Measurements from ENCODE around the gene CDYL2.
A peak's percentile ranks its signal among the peaks of the same experiment; 100 is the strongest.

The CDYL2 gene

GRCh38 chr16:80628254-80628653 lies 176.1 kb downstream of the CDYL2 start:
- H3K9ac ChIP-seq (ENCODE audit: low read length): no peak overlapping the region
- H3K18ac ChIP-seq (ENCODE audit: low read length): no peak overlapping the region
- no peak overlapping the region for H4K12ac ChIP-seq (ENCODE audit: low read depth, low read length)
- DNase-seq: no peak
- H3K27me3 ChIP-seq (ENCODE audit: insufficient read depth, low read length): no peaks in the 10 kb centered on the region
- no peak overlapping the region for H3K4me2 ChIP-seq (ENCODE audit: low read length)
- H3K36me3 ChIP-seq (ENCODE audit: control insufficient read depth in 1 of 2, insufficient read depth in 2 of 2, low read length in 2 of 2): no peaks in the 10 kb centered on the region
- no peak overlapping the region for H4K8ac ChIP-seq (ENCODE audit: low read depth, low read length)
- whole genome bisulfite sequencing (ENCODE audit: extremely low coverage, insufficient coverage, insufficient read length): no CpG with 5 or more reads among the region's 3 CpGs
- H3K9me3 ChIP-seq (ENCODE audit: insufficient read depth, low read depth, low read length): peaks cover 15% of the 10 kb centered on the region
- H2AK5ac ChIP-seq (ENCODE audit: low read length): no peak overlapping the region
- no peak overlapping the region for H2BK5ac ChIP-seq (ENCODE audit: low read depth, low read length, poor library complexity)
- no peaks in the 10 kb centered on the region for H3K79me2 ChIP-seq (ENCODE audit: control insufficient read depth, insufficient read depth, low read length, poor library complexity)
- no peaks in the 10 kb centered on the region for H3K79me1 ChIP-seq (ENCODE audit: low read length)
- H3K23ac ChIP-seq (ENCODE audit: low read length): no peak overlapping the region
- no peak overlapping the region for H3K14ac ChIP-seq (ENCODE audit: low read length)
- H3K4ac ChIP-seq (ENCODE audit: low read depth, low read length): no peak overlapping the region
- H4K91ac ChIP-seq (ENCODE audit: low read depth, low read length): no peak overlapping the region
- no peaks in the 10 kb centered on the region for H3K4me1 ChIP-seq (ENCODE audit: control insufficient read depth in 1 of 2, insufficient read depth in 2 of 2, low read length in 2 of 2)
- no peak overlapping the region for H3K4me3 ChIP-seq (ENCODE audit: low read depth, low read length)
- no peak overlapping the region for H2BK12ac ChIP-seq (ENCODE audit: low read length)
- no peak overlapping the region for H2AFZ ChIP-seq (ENCODE audit: insufficient read depth, low read length, poor library complexity)
- no peak overlapping the region for H3K27ac ChIP-seq (ENCODE audit: low read depth, low read length)
- H2BK120ac ChIP-seq (ENCODE audit: insufficient read depth, low read length, poor library complexity): no peak overlapping the region

- peaks cover 14% of the 10 kb centered on the region for H3K9me3 ChIP-seq (ENCODE audit: insufficient read depth, low read depth, low read length)
- H2BK5ac ChIP-seq (ENCODE audit: low read depth, low read length, poor library complexity): no peak overlapping the region
- H4K8ac ChIP-seq (ENCODE audit: low read depth, low read length): no peak overlapping the region
- no CpG with 5 or more reads among the region's 1 CpG for WGBS (ENCODE audit: extremely low coverage, insufficient coverage, insufficient read length)
- H2BK120ac ChIP-seq (ENCODE audit: insufficient read depth, low read length, poor library complexity): no peak overlapping the region
- no peak overlapping the region for H3K27ac ChIP-seq (ENCODE audit: low read depth, low read length)
- no peak overlapping the region for H2AFZ ChIP-seq (ENCODE audit: insufficient read depth, low read length, poor library complexity)
- no peak overlapping the region for H3K4ac ChIP-seq (ENCODE audit: low read depth, low read length)
- no peak overlapping the region for H3K18ac ChIP-seq (ENCODE audit: low read length)
- no peak overlapping the region for H4K12ac ChIP-seq (ENCODE audit: low read depth, low read length)
- H3K4me2 ChIP-seq (ENCODE audit: low read length): no peak overlapping the region
- no peaks in the 10 kb centered on the region for H3K4me1 ChIP-seq (ENCODE audit: control insufficient read depth in 1 of 2, insufficient read depth in 2 of 2, low read length in 2 of 2)
- no peak overlapping the region for H2BK12ac ChIP-seq (ENCODE audit: low read length)
- H4K91ac ChIP-seq (ENCODE audit: low read depth, low read length): no peak overlapping the region
- no peak overlapping the region for H3K4me3 ChIP-seq (ENCODE audit: low read depth, low read length)
- H3K36me3 ChIP-seq (ENCODE audit: control insufficient read depth in 1 of 2, insufficient read depth in 2 of 2, low read length in 2 of 2): no peaks in the 10 kb centered on the region
- H3K14ac ChIP-seq (ENCODE audit: low read length): no peak overlapping the region
- H3K79me1 ChIP-seq (ENCODE audit: low read length): no peaks in the 10 kb centered on the region
- no peak for DNase-seq
- no peak overlapping the region for H3K9ac ChIP-seq (ENCODE audit: low read length)
- H2AK5ac ChIP-seq (ENCODE audit: low read length): no peak overlapping the region
- no peak overlapping the region for H3K23ac ChIP-seq (ENCODE audit: low read length)
- no peaks in the 10 kb centered on the region for H3K27me3 ChIP-seq (ENCODE audit: insufficient read depth, low read length)
- H3K79me2 ChIP-seq (ENCODE audit: control insufficient read depth, insufficient read depth, low read length, poor library complexity): no peaks in the 10 kb centered on the region
Measured at GRCh38 chr16:80627108-80627507, 177.3 kb downstream of the CDYL2 start.

- no peaks in the 10 kb centered on the region for H3K27me3 ChIP-seq (ENCODE audit: insufficient read depth, low read length)
- H3K23ac ChIP-seq (ENCODE audit: low read length): no peak overlapping the region
- no peak overlapping the region for H2BK12ac ChIP-seq (ENCODE audit: low read length)
- no peak overlapping the region for H3K4me3 ChIP-seq (ENCODE audit: low read depth, low read length)
- no peak overlapping the region for H4K8ac ChIP-seq (ENCODE audit: low read depth, low read length)
- no peak overlapping the region for H3K4me2 ChIP-seq (ENCODE audit: low read length)
- no peak for DNase-seq
- H3K9me3 ChIP-seq (ENCODE audit: insufficient read depth, low read depth, low read length): peaks cover 16% of the 10 kb centered on the region
- no peak overlapping the region for H3K27ac ChIP-seq (ENCODE audit: low read depth, low read length)
- H2AK5ac ChIP-seq (ENCODE audit: low read length): no peak overlapping the region
- peaks cover 7% of the 10 kb centered on the region for H3K79me1 ChIP-seq (ENCODE audit: low read length)
- H4K91ac ChIP-seq (ENCODE audit: low read depth, low read length): no peak overlapping the region
- no peak overlapping the region for H3K14ac ChIP-seq (ENCODE audit: low read length)
- no peak overlapping the region for H2BK120ac ChIP-seq (ENCODE audit: insufficient read depth, low read length, poor library complexity)
- H2BK5ac ChIP-seq (ENCODE audit: low read depth, low read length, poor library complexity): no peak overlapping the region
- H4K12ac ChIP-seq (ENCODE audit: low read depth, low read length): no peak overlapping the region
- no CpG with 5 or more reads among the region's 4 CpGs for WGBS (ENCODE audit: extremely low coverage, insufficient coverage, insufficient read length)
- no peak overlapping the region for H3K9ac ChIP-seq (ENCODE audit: low read length)
- peaks cover 13 to 15% of the 10 kb centered on the region in 2 experiments for H3K4me1 ChIP-seq (ENCODE audit: control insufficient read depth in 1 of 2, insufficient read depth in 2 of 2, low read length in 2 of 2)
- no peak overlapping the region for H2AFZ ChIP-seq (ENCODE audit: insufficient read depth, low read length, poor library complexity)
- no peak overlapping the region for H3K4ac ChIP-seq (ENCODE audit: low read depth, low read length)
- no peaks in the 10 kb centered on the region for H3K36me3 ChIP-seq (ENCODE audit: control insufficient read depth in 1 of 2, insufficient read depth in 2 of 2, low read length in 2 of 2)
- H3K79me2 ChIP-seq (ENCODE audit: control insufficient read depth, insufficient read depth, low read length, poor library complexity): no peaks in the 10 kb centered on the region
- no peak overlapping the region for H3K18ac ChIP-seq (ENCODE audit: low read length)
Measured at GRCh38 chr16:80623376-80623775, 181.0 kb downstream of the CDYL2 start.

- H4K12ac ChIP-seq (ENCODE audit: low read depth, low read length): no peak overlapping the region
- H3K27me3 ChIP-seq (ENCODE audit: insufficient read depth, low read length): no peaks in the 10 kb centered on the region
- H3K4me1 ChIP-seq (ENCODE audit: control insufficient read depth in 1 of 2, insufficient read depth in 2 of 2, low read length in 2 of 2): peaks cover 13 to 15% of the 10 kb centered on the region in 2 experiments
- no peak overlapping the region for H4K91ac ChIP-seq (ENCODE audit: low read depth, low read length)
- no peak overlapping the region for H3K27ac ChIP-seq (ENCODE audit: low read depth, low read length)
- no peak overlapping the region for H2AFZ ChIP-seq (ENCODE audit: insufficient read depth, low read length, poor library complexity)
- WGBS (ENCODE audit: extremely low coverage, insufficient coverage, insufficient read length): no CpG with 5 or more reads among the region's 3 CpGs
- H4K8ac ChIP-seq (ENCODE audit: low read depth, low read length): no peak overlapping the region
- no peak overlapping the region for H3K4ac ChIP-seq (ENCODE audit: low read depth, low read length)
- H3K18ac ChIP-seq (ENCODE audit: low read length): no peak overlapping the region
- no peaks in the 10 kb centered on the region for H3K36me3 ChIP-seq (ENCODE audit: control insufficient read depth in 1 of 2, insufficient read depth in 2 of 2, low read length in 2 of 2)
- H3K9ac ChIP-seq (ENCODE audit: low read length): no peak overlapping the region
- H3K4me3 ChIP-seq (ENCODE audit: low read depth, low read length): no peak overlapping the region
- no peak overlapping the region for H2BK120ac ChIP-seq (ENCODE audit: insufficient read depth, low read length, poor library complexity)
- H3K14ac ChIP-seq (ENCODE audit: low read length): no peak overlapping the region
- H3K79me1 ChIP-seq (ENCODE audit: low read length): peaks cover 7% of the 10 kb centered on the region
- peaks cover 18% of the 10 kb centered on the region for H3K9me3 ChIP-seq (ENCODE audit: insufficient read depth, low read depth, low read length)
- no peak overlapping the region for H2BK5ac ChIP-seq (ENCODE audit: low read depth, low read length, poor library complexity)
- no peak overlapping the region for H2AK5ac ChIP-seq (ENCODE audit: low read length)
- no peak overlapping the region for H2BK12ac ChIP-seq (ENCODE audit: low read length)
- peak in 1 of 2 donors; percentile 16 for DNase-seq
- no peaks in the 10 kb centered on the region for H3K79me2 ChIP-seq (ENCODE audit: control insufficient read depth, insufficient read depth, low read length, poor library complexity)
- no peak overlapping the region for H3K4me2 ChIP-seq (ENCODE audit: low read length)
- H3K23ac ChIP-seq (ENCODE audit: low read length): no peak overlapping the region
Measured at GRCh38 chr16:80622007-80622406, 182.4 kb downstream of the CDYL2 start.
